GM18517 (cell line): ENCODE measurements around the gene ZNF653.
"Not testable (repeated sequence)": the region's sequence is repeated elsewhere in the genome, so short reads cannot be mapped to it uniquely, and the experiment has no call there.

Experiments
- ATAC-seq: cut with Tn5 transposase; IDR thresholded peaks from one replicate; pipeline ENCODE4 v1.9.1; 2021; ENCODE audit warnings: mild to moderate bottlenecking, moderate library complexity; ENCODE audit not compliant: unreplicated experiment

The ZNF653 gene

GRCh38 chr19:11457831-11458230, 47.8 kb downstream of the ZNF653 start:
- no peak for ATAC-seq

GRCh38 chr19:11457115-11457514, 48.5 kb downstream of the ZNF653 start:
- ATAC-seq, result no peak

GRCh38 chr19:11456659-11457058, 49.0 kb downstream of the ZNF653 start:
- ATAC-seq, result no peak

GRCh38 chr19:11455233-11455554, 50.4 kb downstream of the ZNF653 start:
- ATAC-seq, result not testable (repeated sequence)

- ATAC-seq, result no peak
Observed at GRCh38 chr19:11453468-11454341, 51.9 kb downstream of the ZNF653 start.

- ATAC-seq, result no peak
Observed at GRCh38 chr19:11452620-11453310, 52.9 kb downstream of the ZNF653 start.

- ATAC-seq, result no peak
Observed at GRCh38 chr19:11451871-11452619, 53.6 kb downstream of the ZNF653 start.

GRCh38 chr19:11451327-11451870, 54.2 kb downstream of the ZNF653 start:
- ATAC-seq, result no peak

- no peak for ATAC-seq
Observed at GRCh38 chr19:11450570-11451326, 54.9 kb downstream of the ZNF653 start.

GRCh38 chr19:11448923-11449554, 56.6 kb downstream of the ZNF653 start:
- no peak for ATAC-seq

- no peak for ATAC-seq
Observed at GRCh38 chr19:11448410-11448809, 57.2 kb downstream of the ZNF653 start.

- no peak for ATAC-seq
Observed at GRCh38 chr19:11447347-11448262, 58.0 kb downstream of the ZNF653 start.

- no peak for ATAC-seq
Observed at GRCh38 chr19:11446652-11447301, 58.9 kb downstream of the ZNF653 start.

GRCh38 chr19:11446271-11446651, 59.4 kb downstream of the ZNF653 start:
- no peak for ATAC-seq

- ATAC-seq, result no peak
Observed at GRCh38 chr19:11445141-11445540, 60.5 kb downstream of the ZNF653 start.

- ATAC-seq, result no peak
Observed at GRCh38 chr19:11444059-11444458, 61.6 kb downstream of the ZNF653 start.

GRCh38 chr19:11437955-11438354, 67.7 kb downstream of the ZNF653 start:
- no peak for ATAC-seq

GRCh38 chr19:11435833-11436313, 69.8 kb downstream of the ZNF653 start:
- no peak for ATAC-seq
